WTC11 (cell line): ENCODE results near the gene SLC35F4.

ENCODE experiments used
- ATF3 ChIP-seq: sonication (generic); formaldehyde crosslinking; conservative IDR thresholded peaks from 2 replicates; pipeline ENCODE4 v1.8.1; 2022; ENCODE audit warnings: mild to moderate bottlenecking, missing genetic modification reagents
- CBFB ChIP-seq: sonication (generic); formaldehyde crosslinking; IDR thresholded peaks from 2 replicates; pipeline ENCODE4 v1.8.1; 2022; ENCODE audit warnings: mild to moderate bottlenecking, low read depth, missing genetic modification reagents
- IRF1 ChIP-seq: sonication (generic); formaldehyde crosslinking; IDR thresholded peaks from 2 replicates; pipeline ENCODE4 v1.8.0; 2023; ENCODE audit warnings: missing genetic modification reagents
- JUN ChIP-seq: sonication (generic); formaldehyde crosslinking; IDR thresholded peaks from 2 replicates; pipeline ENCODE4 v1.8.0; 2023; ENCODE audit warnings: mild to moderate bottlenecking, missing genetic modification reagents
- ZNF138 ChIP-seq: sonication (generic); formaldehyde crosslinking; conservative IDR thresholded peaks from 2 replicates; pipeline ENCODE4 v1.8.1; 2022; ENCODE audit warnings: mild to moderate bottlenecking, moderate library complexity, missing genetic modification reagents

- TF ChIP-seq CBFB (CRISPR knock-in tag) = no peak
- TF ChIP-seq ATF3 = no peak
- no peak for TF ChIP-seq ZNF138 (CRISPR knock-in tag)
- TF ChIP-seq IRF1 (CRISPR knock-in tag) = no peak
- no peak for TF ChIP-seq JUN
Observed at GRCh38 chr14:57897144-57897748, 31.4 kb upstream of the SLC35F4 start.
